Stomach (tissue), 9 donors: ENCODE data around the gene DHX58. TPM values are rescaled to one million over a fixed set of nuclear protein-coding genes. Genes with fewer than 3 reads are reported as not detected.

Experiments used
- DNase-seq, 2 donors: peaks; one replicate each; pipeline versions ENCODE4 v3.0.0 to v3.0.0-alpha.2; 2013 to 2019
- H3K27ac ChIP-seq, 5 donors: fragments of 200-600 bp in 4 of 5; sonication (generic) in 4 of 5; one replicate each; pipeline ENCODE4 v1.5.1; 2013 to 2019; ENCODE audit warnings: mild to moderate bottlenecking in 1 of 5, moderate library complexity in 1 of 5
- H3K27me3 ChIP-seq, 3 donors: fragments of 200-600 bp; sonication (generic); one replicate each; pipeline ENCODE4 v1.5.1; 2017 to 2019; ENCODE audit warnings: mixed run types in 1 of 3
- H3K36me3 ChIP-seq, 4 donors: fragments of 200-600 bp; sonication (generic); 1 replicate in 3 of 4; 2 replicates in 1 of 4; pipeline ENCODE4 v1.5.1; 2016 to 2019
- H3K4me1 ChIP-seq, 4 donors: fragments of 200-600 bp; sonication (generic); one replicate each; pipeline ENCODE4 v1.5.1; 2016 to 2019
- H3K4me3 ChIP-seq, 4 donors: fragments of 200-600 bp; sonication (generic) in 3 of 4; one replicate each; pipeline ENCODE4 v1.5.1; 2016 to 2019; ENCODE audit warnings: mild to moderate bottlenecking in 1 of 4
- H3K9me3 ChIP-seq, 4 donors: fragments of 200-600 bp; sonication (generic); one replicate each; pipeline ENCODE4 v1.5.1; 2016 to 2019
- EP300 ChIP-seq: sonication (generic); formaldehyde crosslinking; IDR thresholded peaks from one replicate; pipeline ENCODE4 v1.6.1; 2017; ENCODE audit warnings: antibody characterized with exemption
- POLR2A ChIP-seq, 4 donors: fragments of 450-650 bp; IDR thresholded peaks; one replicate each; pipeline ENCODE4 v1.6.1; 2016; ENCODE audit warnings: antibody characterized with exemption in 4 of 4, control low read depth in 2 of 4, mild to moderate bottlenecking in 1 of 4, moderate library complexity in 1 of 4
- POLR2AphosphoS5 ChIP-seq, 3 donors: sonication (generic); formaldehyde crosslinking; IDR thresholded peaks; one replicate each; pipeline ENCODE4 v1.6.1; 2016; ENCODE audit warnings: antibody characterized with exemption in 3 of 3
- WGBS, 5 donors: extraction: QIAGEN DNeasy Blood & Tissue Kit in 3 of 5; methylation state at CpG; one replicate each; pipeline versions ENCODE4 v1.1.5 to v1.1.7; 2013 to 2018; 5-methylcytosine and 5-hydroxymethylcytosine counted together
- intact Hi-C: fragments of 100-400 bp; cut with DNase I; formaldehyde crosslinking; loops from one replicate; pipeline ENCODE4 v1.15.1; 2023; ENCODE audit warnings: low total_unique reads
- polyA plus RNA-seq, 3 donors: library from polyadenylated mRNA; stranded (reverse); fragments of 200-250 nt; gene quantifications; one replicate each; pipeline ENCODE4 v1.2.3, GENCODE V29; 2013
- total RNA-seq, 5 donors: library from RNA; depleted of rRNA; stranded (reverse); fragments of >200 nt; gene quantifications; one replicate each; pipeline versions ENCODE4 v1.1.0 to v1.2.3, GENCODE V29; 2014 to 2016
- TF ChIP-seq, protein P1 (sequence below), 7 experiments: fragments of 450-650 bp in 4 of 7; fragments of 200-600 bp in 3 of 7; sonication (generic) in 3 of 7; IDR thresholded peaks; one replicate each; pipeline ENCODE4 v1.5.1; 2016 to 2019; ENCODE audit warnings: antibody characterized with exemption in 7 of 7, control low read depth in 2 of 7, mild to moderate bottlenecking in 1 of 7
- donor health status: healthy with polysubstance abuse.
- donor health status: Bipolar disorder and iron deficiency.
- donor health status: healthy.

Gene DHX58
- total and polyA plus RNA-seq, 8 donors = 3.2 to 23.4 (median 12.9) TPM

GRCh38 chr17:42131232-42131631 lies 18.7 kb upstream of the DHX58 start:
- Histone ChIP-seq H3K4me1 (peaks cover 61 to 78% (median 68%) of the 10 kb centered on the region in 4 donors), H3K36me3 (peaks cover 32 to 45% (median 43%) of the 10 kb centered on the region in 4 donors), H3K4me3 (no peak overlapping the region), H3K9me3 (no peaks in the 10 kb centered on the region), H3K27ac (peak overlapping the region in 4 of 5 donors; percentile 81 to 94 (median 84)), H3K27me3 (no peaks in the 10 kb centered on the region)
- intact Hi-C loops = no loop called here
- 83 to 93% (median 87%) methylated on average over 4 of the region's 4 CpGs for WGBS, 5 donors
- DNase-seq = no peak
- no peak for TF ChIP-seq POLR2AphosphoS5 (IDR thresholded peaks at IDR 0.05)
- TF ChIP-seq POLR2A (IDR thresholded peaks at IDR 0.05) = no peak
- TF ChIP-seq, protein P1, sequence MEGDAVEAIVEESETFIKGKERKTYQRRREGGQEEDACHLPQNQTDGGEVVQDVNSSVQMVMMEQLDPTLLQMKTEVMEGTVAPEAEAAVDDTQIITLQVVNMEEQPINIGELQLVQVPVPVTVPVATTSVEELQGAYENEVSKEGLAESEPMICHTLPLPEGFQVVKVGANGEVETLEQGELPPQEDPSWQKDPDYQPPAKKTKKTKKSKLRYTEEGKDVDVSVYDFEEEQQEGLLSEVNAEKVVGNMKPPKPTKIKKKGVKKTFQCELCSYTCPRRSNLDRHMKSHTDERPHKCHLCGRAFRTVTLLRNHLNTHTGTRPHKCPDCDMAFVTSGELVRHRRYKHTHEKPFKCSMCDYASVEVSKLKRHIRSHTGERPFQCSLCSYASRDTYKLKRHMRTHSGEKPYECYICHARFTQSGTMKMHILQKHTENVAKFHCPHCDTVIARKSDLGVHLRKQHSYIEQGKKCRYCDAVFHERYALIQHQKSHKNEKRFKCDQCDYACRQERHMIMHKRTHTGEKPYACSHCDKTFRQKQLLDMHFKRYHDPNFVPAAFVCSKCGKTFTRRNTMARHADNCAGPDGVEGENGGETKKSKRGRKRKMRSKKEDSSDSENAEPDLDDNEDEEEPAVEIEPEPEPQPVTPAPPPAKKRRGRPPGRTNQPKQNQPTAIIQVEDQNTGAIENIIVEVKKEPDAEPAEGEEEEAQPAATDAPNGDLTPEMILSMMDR (IDR thresholded peaks at IDR 0.05) = no peak
- no peak for TF ChIP-seq EP300

- Histone ChIP-seq H3K9me3 (no peaks in the 10 kb centered on the region), H3K4me1 (peaks cover 52 to 70% (median 60%) of the 10 kb centered on the region in 4 donors), H3K36me3 (peaks cover 40 to 53% (median 51%) of the 10 kb centered on the region in 4 donors), H3K4me3 (no peak overlapping the region), H3K27ac (peak overlapping the region; percentile 13 to 94 (median 84)), H3K27me3 (no peaks in the 10 kb centered on the region)
- TF ChIP-seq POLR2A (IDR thresholded peaks at IDR 0.05) = no peak
- no peak for TF ChIP-seq POLR2AphosphoS5 (IDR thresholded peaks at IDR 0.05)
- TF ChIP-seq, protein P1 (IDR thresholded peaks at IDR 0.05) = no peak
- peak in 1 of 2 donors; percentile 3 for DNase-seq
- intact Hi-C loops = no loop called here
- WGBS, 5 donors = 90 to 93% (median 92%) methylated on average over 16 of the region's 16 CpGs
These were observed 17.9 kb upstream of the DHX58 start for GRCh38 chr17:42130310-42130936.

GRCh38 chr17:42129109-42129837 lies 16.8 kb upstream of the DHX58 start:
- H3K36me3 ChIP-seq = peaks cover 48 to 64% (median 61%) of the 10 kb centered on the region in 4 donors
- no peak for DNase-seq

DNA sequence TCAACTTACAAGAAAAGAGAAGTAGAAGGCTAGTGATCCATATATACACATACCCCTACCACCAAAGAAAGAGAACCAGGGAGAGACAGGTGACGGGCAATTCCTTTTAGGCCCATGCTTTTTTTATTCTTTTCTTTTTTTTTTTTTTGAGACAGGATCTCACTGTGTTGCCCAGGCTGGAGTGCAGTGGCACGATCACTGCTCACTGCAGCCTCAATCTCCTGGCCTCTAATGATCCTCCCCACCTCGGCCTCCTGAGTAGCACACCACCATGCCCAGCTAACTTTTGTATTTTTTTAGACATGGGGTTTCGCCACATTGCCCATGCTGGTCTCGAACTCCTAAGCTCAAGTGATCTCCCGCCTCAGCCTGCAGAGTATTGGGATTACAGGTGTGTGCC lies 14.9 kb upstream of the DHX58 start:
- intact Hi-C loops = no loop called here
- 89 to 96% (median 93%) methylated on average over 6 of the region's 6 CpGs for WGBS, 5 donors
- TF ChIP-seq EP300 (no peak), POLR2A (IDR thresholded peaks at IDR 0.05) (no peak), POLR2AphosphoS5 (IDR thresholded peaks at IDR 0.05) (no peak)
- TF ChIP-seq, protein P1 (IDR thresholded peaks at IDR 0.05) = no peak
- peaks cover 27 to 49% (median 37%) of the 10 kb centered on the region in 4 donors for H3K4me1 ChIP-seq
- no peak overlapping the region for H3K4me3 ChIP-seq
- H3K36me3 ChIP-seq = peaks cover 48 to 70% (median 62%) of the 10 kb centered on the region in 4 donors
- H3K27me3 ChIP-seq = no peaks in the 10 kb centered on the region
- no peaks in the 10 kb centered on the region for H3K9me3 ChIP-seq
- no peak overlapping the region for H3K27ac ChIP-seq
- no peak for DNase-seq

More at GRCh38 chr17:42129109-42129837, 16.8 kb upstream of the DHX58 start:
- Histone ChIP-seq H3K27ac (peak overlapping the region; percentile 21 to 94 (median 84)), H3K4me1 (peaks cover 41 to 58% (median 49%) of the 10 kb centered on the region in 4 donors), H3K9me3 (no peaks in the 10 kb centered on the region), H3K27me3 (no peaks in the 10 kb centered on the region), H3K4me3 (no peak overlapping the region)
- TF ChIP-seq, protein P1 (IDR thresholded peaks at IDR 0.05) = no peak
- TF ChIP-seq POLR2A (IDR thresholded peaks at IDR 0.05) (no peak), EP300 (no peak), POLR2AphosphoS5 (IDR thresholded peaks at IDR 0.05) (no peak)
- WGBS, 5 donors = 85 to 93% (median 90%) methylated on average over 5 to 8 of the region's 8 CpGs
- intact Hi-C loops = no loop called here
